H54 (cell line): ENCODE measurements around the gene AQP7.
"Not testable (repeated sequence)": the region's sequence is repeated elsewhere in the genome, so short reads cannot be mapped to it uniquely, and the experiment has no call there.

ENCODE experiments used
- DNase-seq: peaks from one replicate; pipeline ENCODE4 v3.0.0; 2011; ENCODE audit warnings: low spot score, mixed read lengths; ENCODE audit not compliant: insufficient read length
- FAIRE-seq: peaks from 3 replicates; lab custom pipeline; 2011; peaks lifted over from hg19 to GRCh38; lab: Jason Lieb, UNC
- POLR2A ChIP-seq: IDR thresholded peaks from 2 replicates; pipeline ENCODE4 v1.6.1; 2011; ENCODE audit warnings: low read depth, mild to moderate bottlenecking, low read length

The AQP7 gene

GRCh38 chr9:33402371-33402770 lies at the start of gene AQP7:
TSS of gene AQP7 (minus strand) at chr9:33402568. CDS start at chr9:33401262, 1,306 bp downstream.
- not testable (repeated sequence) for FAIRE-seq, DNase-seq

GRCh38 chr9:33450621-33451146 lies 48.3 kb upstream of the AQP7 start:
- TF ChIP-seq POLR2A, result no peak
- FAIRE-seq (no peak), DNase-seq (no peak)

- no peak for TF ChIP-seq POLR2A
- DNase-seq (no peak), FAIRE-seq (no peak)
These were observed 47.3 kb upstream of the AQP7 start for GRCh38 chr9:33449715-33450114.

- TF ChIP-seq POLR2A, result no peak
- DNase-seq (no peak), FAIRE-seq (no peak)
These were observed 45.6 kb upstream of the AQP7 start for GRCh38 chr9:33447799-33448553.

GRCh38 chr9:33446946-33447798 lies 44.8 kb upstream of the AQP7 start, which contains the start of gene AQP3:
TSS of gene AQP3 (minus strand) at chr9:33447593. CDS start at chr9:33447530, 63 bp downstream.
- FAIRE-seq, result no peak
- peak; percentile 57 for DNase-seq
- TF ChIP-seq POLR2A, result no peak

- no peak for TF ChIP-seq POLR2A
- FAIRE-seq, result no peak
- DNase-seq, result no peak
These were observed 44.0 kb upstream of the AQP7 start for GRCh38 chr9:33446240-33446945.

- DNase-seq, result no peak
- TF ChIP-seq POLR2A, result no peak
- no peak for FAIRE-seq
These were observed 43.2 kb upstream of the AQP7 start for GRCh38 chr9:33445389-33446239.

- DNase-seq (no peak), FAIRE-seq (no peak)
- no peak for TF ChIP-seq POLR2A
These were observed 41.2 kb upstream of the AQP7 start for GRCh38 chr9:33443464-33444154.

GRCh38 chr9:33443047-33443446 lies 40.7 kb upstream of the AQP7 start:
- FAIRE-seq, result no peak
- TF ChIP-seq POLR2A, result no peak
- DNase-seq, result no peak

- no peak for FAIRE-seq
- DNase-seq, result no peak
- no peak for TF ChIP-seq POLR2A
These were observed 39.8 kb upstream of the AQP7 start for GRCh38 chr9:33442125-33442524.

GRCh38 chr9:33440609-33441008 lies 38.2 kb upstream of the AQP7 start:
- no peak for TF ChIP-seq POLR2A
- no peak for DNase-seq
- FAIRE-seq, result no peak

GRCh38 chr9:33440204-33440603 lies 37.8 kb upstream of the AQP7 start:
- no peak for TF ChIP-seq POLR2A
- FAIRE-seq, result no peak
- DNase-seq, result no peak
